Neuron (in vitro differentiated cells): ENCODE results near the gene AVP.

ENCODE experiments used
- H2AFZ ChIP-seq: one replicate; pipeline ENCODE4 v1.6.1; 2013; ENCODE audit warnings: low read depth, mild to moderate bottlenecking, inconsistent platforms, low read length, moderate library complexity
- H3K27me3 ChIP-seq: one replicate; pipeline ENCODE4 v1.6.1; 2013; ENCODE audit warnings: low read length; ENCODE audit not compliant: insufficient read depth
- H3K36me3 ChIP-seq: one replicate; pipeline ENCODE4 v1.6.1; 2013; ENCODE audit warnings: low read length; ENCODE audit not compliant: insufficient read depth
- H3K4me1 ChIP-seq: one replicate; pipeline ENCODE4 v1.6.1; 2013; ENCODE audit warnings: low read length; ENCODE audit not compliant: insufficient read depth
- H3K4me3 ChIP-seq: 2 replicates; pipeline ENCODE4 v1.5.1; 2013; ENCODE audit warnings: mild to moderate bottlenecking, low read length, moderate library complexity
- H3K9me3 ChIP-seq: one replicate; pipeline ENCODE4 v1.6.1; 2013; ENCODE audit warnings: low read length

Gene AVP

GRCh38 chr20:3105256-3106137 is 21.0 kb upstream of the AVP start:
- Histone ChIP-seq H3K4me1 (no peaks in the 10 kb centered on the region), H3K9me3 (peaks cover 1% of the 10 kb centered on the region), H3K27me3 (no peaks in the 10 kb centered on the region), H3K36me3 (peaks cover 17% of the 10 kb centered on the region), H2AFZ (no peak overlapping the region), H3K4me3 (no peak overlapping the region)

DNA sequence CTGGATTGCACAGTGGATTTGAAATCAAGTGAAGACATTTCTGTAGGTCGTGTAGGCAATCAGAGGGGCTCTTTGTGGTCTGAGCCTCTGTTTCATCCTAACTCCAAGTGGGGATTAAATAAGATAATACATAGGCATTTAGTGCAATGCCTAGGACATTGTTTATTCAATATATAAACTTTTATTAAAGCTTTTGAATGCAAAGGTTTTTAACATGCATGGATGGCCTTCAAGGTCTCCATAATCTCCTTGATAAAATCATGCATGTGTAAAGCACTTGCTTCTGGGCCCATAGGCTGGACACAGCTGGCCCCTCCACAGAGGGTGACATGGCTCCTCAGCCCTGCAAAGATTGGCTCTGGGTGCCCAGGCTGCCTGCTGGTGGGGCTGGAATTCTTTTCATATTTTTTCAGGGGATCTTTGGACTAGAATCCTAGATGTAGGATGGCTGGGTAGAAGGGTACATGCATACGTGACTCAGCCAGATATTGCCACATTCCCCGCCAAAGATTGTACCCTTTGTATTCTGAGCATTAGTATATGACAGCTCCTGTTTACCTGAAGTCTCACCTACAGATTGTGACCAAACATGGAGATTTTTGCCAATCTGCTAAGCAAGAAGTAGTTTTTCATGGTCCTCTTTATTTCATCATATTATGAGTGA is 19.0 kb upstream of the AVP start:
- Histone ChIP-seq H3K27me3 (no peaks in the 10 kb centered on the region), H3K4me3 (no peak overlapping the region), H3K9me3 (peaks cover 2% of the 10 kb centered on the region), H2AFZ (no peak overlapping the region), H3K4me1 (no peaks in the 10 kb centered on the region), H3K36me3 (no peaks in the 10 kb centered on the region)

- no peak overlapping the region for H3K4me3 ChIP-seq
- H3K27me3 ChIP-seq: no peaks in the 10 kb centered on the region
- no peak overlapping the region for H2AFZ ChIP-seq
- H3K36me3 ChIP-seq: no peaks in the 10 kb centered on the region
- no peaks in the 10 kb centered on the region for H3K4me1 ChIP-seq
- H3K9me3 ChIP-seq: peaks cover 2% of the 10 kb centered on the region
Measured at GRCh38 chr20:3102575-3103368, 18.2 kb upstream of the AVP start.

DNA sequence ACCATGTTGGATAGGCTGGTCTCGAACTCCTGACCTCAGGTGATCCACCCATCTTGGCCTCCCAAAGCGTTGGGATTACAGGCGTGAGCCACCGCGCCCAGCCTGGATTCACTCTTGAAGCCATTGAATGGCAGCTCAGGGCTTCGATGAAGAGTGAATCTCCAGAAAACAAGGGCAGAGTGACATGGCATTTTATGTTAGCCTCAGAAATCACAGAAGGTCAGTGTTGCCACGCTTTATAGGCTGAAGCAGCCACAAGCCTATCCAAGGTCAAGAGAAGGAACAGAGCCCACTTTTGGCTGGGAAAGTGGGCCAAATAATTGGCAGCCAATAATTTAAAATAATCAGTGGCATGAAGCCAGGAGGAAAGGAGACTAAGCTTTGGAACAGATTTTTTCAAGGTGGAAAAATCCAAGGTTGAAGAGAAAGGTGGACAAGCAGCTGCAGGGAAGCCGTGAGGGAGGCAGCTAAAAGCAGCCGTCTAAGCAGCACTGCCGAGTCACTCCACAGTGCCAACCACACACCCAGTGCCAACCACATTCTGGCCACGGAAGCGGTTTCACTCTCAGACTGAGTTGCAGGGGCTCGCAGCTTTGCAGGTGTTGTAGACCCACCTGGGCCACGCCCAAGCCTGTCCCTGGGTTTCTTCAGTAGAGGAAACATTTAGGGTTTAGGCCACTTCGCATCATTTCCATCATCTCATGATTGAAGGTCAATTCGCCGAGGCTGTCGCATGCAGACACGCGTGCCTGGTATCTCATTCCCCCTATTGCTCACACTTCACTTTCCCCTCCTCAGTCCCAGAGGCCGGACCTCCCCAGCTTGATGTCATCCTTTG is 17.4 kb upstream of the AVP start:
- Histone ChIP-seq H3K4me1 (no peaks in the 10 kb centered on the region), H3K9me3 (peaks cover 2% of the 10 kb centered on the region), H3K36me3 (no peaks in the 10 kb centered on the region), H3K4me3 (no peak overlapping the region), H3K27me3 (no peaks in the 10 kb centered on the region), H2AFZ (no peak overlapping the region)

DNA sequence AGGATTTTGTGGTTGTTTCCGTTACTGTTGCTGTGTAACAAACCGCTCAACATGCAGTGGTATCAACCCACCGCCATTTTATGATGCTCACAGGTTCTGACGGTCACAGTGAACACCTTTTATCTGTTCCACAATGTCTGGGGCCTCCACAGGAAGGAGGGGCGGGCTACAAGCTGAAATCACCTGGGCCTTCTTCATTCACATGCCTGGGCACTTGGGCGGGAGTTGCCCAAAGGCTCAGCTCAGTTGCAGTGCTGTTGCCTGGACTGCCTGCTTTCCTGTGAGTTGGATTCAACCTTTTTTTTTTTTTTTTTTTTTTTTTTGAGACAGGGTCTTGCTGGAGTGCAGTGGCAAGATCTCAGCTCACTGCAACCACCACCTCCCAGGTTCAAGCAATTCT is 16.7 kb upstream of the AVP start:
- no peaks in the 10 kb centered on the region for H3K36me3 ChIP-seq
- no peak overlapping the region for H2AFZ ChIP-seq
- H3K4me3 ChIP-seq: no peak overlapping the region
- no peaks in the 10 kb centered on the region for H3K4me1 ChIP-seq
- no peaks in the 10 kb centered on the region for H3K27me3 ChIP-seq
- H3K9me3 ChIP-seq: peaks cover 2% of the 10 kb centered on the region

- Histone ChIP-seq H2AFZ (no peak overlapping the region), H3K36me3 (no peaks in the 10 kb centered on the region), H3K27me3 (no peaks in the 10 kb centered on the region), H3K4me1 (no peaks in the 10 kb centered on the region), H3K4me3 (no peak overlapping the region), H3K9me3 (peaks cover 2% of the 10 kb centered on the region)
Measured at GRCh38 chr20:3100480-3100879, 16.0 kb upstream of the AVP start.

- no peaks in the 10 kb centered on the region for H3K4me1 ChIP-seq
- H3K4me3 ChIP-seq: no peak overlapping the region
- no peaks in the 10 kb centered on the region for H3K9me3 ChIP-seq
- peak overlapping the region; percentile 12 for H2AFZ ChIP-seq
- no peaks in the 10 kb centered on the region for H3K27me3 ChIP-seq
- no peaks in the 10 kb centered on the region for H3K36me3 ChIP-seq
Measured at GRCh38 chr20:3094848-3095629, 10.5 kb upstream of the AVP start.

- Histone ChIP-seq H2AFZ (no peak overlapping the region), H3K36me3 (no peaks in the 10 kb centered on the region), H3K9me3 (no peaks in the 10 kb centered on the region), H3K4me1 (no peaks in the 10 kb centered on the region), H3K4me3 (no peak overlapping the region), H3K27me3 (no peaks in the 10 kb centered on the region)
Measured at GRCh38 chr20:3093861-3094361, 9.4 kb upstream of the AVP start.

GRCh38 chr20:3092611-3093379 is 8.3 kb upstream of the AVP start:
- H3K36me3 ChIP-seq: no peaks in the 10 kb centered on the region
- no peaks in the 10 kb centered on the region for H3K4me1 ChIP-seq
- H3K4me3 ChIP-seq: no peak overlapping the region
- no peaks in the 10 kb centered on the region for H3K9me3 ChIP-seq
- H2AFZ ChIP-seq: no peak overlapping the region
- no peaks in the 10 kb centered on the region for H3K27me3 ChIP-seq

DNA sequence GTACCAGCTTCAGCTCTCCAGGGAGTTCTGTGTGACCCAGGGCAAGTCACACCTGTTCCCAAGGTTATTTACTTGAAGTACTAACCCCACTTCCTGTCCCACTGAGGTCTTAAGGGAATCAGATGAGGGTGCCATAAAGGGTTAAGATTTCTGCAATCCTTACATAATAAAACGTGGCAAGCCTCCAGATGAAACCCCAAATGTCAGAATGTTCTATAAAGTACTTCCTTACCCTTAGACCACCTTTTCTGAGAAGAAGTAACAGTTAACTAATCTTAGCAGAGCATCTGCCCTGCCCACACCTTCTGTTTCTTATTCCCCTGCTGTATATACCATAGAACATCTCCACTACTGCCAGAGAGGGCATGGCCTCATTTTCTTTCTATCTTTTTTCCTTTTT is 6.0 kb upstream of the AVP start:
- H2AFZ ChIP-seq: no peak overlapping the region
- H3K36me3 ChIP-seq: no peaks in the 10 kb centered on the region
- no peaks in the 10 kb centered on the region for H3K9me3 ChIP-seq
- no peaks in the 10 kb centered on the region for H3K27me3 ChIP-seq
- no peaks in the 10 kb centered on the region for H3K4me1 ChIP-seq
- H3K4me3 ChIP-seq: no peak overlapping the region

DNA sequence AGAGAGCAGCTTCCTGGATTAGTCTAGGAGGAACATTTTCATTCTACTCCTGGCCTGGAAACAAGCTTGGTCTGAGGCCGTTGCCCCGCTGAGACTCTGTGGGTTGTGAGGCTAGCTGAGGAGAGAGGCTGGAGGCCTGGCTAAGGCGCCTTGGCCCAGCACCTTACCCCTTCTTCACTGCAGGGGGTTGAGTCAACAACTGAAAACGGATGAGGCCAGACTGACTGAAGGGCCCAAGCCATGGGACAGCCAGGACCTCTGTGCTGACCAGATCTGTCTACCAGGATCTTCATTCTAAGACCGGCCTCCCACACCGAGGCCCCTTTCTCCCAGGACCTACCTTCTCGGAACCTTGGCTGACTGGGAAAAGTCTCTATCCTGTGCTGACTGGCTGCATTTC is 3.5 kb upstream of the AVP start:
- Histone ChIP-seq H2AFZ (no peak overlapping the region), H3K36me3 (no peaks in the 10 kb centered on the region), H3K9me3 (no peaks in the 10 kb centered on the region), H3K27me3 (peaks cover 23% of the 10 kb centered on the region), H3K4me1 (no peaks in the 10 kb centered on the region), H3K4me3 (no peak overlapping the region)
